ENCODE data around the gene LYL1.

The LYL1 gene

DNA sequence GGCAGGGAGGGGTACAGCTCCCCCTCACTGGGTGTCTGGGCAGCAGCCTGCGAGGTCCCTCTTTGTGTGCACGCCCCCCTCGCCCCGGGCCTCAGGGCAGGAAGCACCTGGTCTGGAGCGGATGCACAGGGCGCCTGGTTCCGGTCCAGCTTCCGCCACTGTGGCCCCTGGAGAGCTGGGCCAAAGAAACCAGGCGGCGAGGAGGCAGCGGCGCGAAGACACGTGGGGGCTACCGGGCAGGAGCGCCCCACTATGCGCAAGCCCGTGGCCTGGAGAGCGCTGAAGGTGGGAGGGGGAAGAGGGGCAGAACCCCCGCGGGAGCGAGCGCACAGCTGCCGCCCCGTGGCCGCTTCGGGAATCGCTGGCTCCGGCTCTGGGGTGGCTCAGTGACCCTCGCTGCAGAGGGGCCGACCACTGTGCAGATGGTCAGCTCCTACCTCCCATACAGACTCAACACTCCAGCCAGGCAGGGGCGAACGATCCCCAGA lies 1.7 kb upstream of the LYL1 start:
- peak; percentile 89 for DNase-seq

DNA sequence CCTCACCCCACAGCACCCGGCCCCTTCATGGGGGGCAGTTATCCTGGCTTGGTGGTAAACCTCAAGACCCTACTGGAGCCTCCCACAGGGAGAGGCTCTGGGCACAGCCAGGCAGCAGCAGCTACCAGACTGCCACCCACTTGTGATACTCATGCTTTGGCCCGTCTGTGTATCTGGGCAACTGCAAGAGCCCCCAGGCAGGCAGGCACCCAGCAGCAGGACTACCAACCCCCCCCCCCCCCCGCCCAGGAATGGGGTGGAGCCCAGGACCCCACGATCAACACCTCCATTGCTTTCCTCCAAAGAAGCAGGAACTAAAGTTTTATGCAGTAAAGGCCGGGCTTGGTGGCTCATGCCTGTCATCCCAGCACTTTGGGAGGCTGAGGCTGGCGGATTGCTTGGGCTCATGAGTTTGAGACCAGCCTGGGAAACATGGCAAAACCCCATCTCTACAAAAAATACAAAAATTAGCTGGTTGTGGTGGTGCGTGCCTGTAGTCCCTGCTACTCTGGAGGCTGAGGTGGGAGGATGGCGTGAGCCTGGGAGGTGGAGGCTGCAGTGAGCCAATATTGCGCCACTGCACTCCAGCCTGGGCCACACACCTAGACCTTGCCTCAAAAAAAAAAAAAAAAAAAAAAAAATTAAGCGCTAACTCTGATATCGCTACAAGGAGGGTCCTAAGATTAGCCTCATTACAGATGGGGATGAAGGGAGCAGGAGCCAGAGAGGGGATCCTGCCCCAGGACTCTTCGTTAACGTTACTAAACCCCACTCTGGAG lies 1.1 kb upstream of the LYL1 start:
- no peak for DNase-seq

DNA sequence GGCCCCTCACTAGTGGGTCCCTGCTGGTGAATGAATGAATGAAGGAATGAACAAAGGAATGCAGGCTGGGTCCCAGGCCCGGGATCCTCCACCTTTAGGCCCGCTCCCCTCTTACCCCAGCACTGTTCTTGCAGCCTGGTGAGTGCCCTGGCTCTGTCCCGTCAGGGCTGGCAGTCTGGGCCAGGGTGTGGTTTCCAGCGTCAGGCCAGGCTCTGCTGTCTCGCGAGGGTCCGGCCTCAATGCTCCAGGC lies 317 bp downstream of the LYL1 start:
- no peak for DNase-seq

DNA sequence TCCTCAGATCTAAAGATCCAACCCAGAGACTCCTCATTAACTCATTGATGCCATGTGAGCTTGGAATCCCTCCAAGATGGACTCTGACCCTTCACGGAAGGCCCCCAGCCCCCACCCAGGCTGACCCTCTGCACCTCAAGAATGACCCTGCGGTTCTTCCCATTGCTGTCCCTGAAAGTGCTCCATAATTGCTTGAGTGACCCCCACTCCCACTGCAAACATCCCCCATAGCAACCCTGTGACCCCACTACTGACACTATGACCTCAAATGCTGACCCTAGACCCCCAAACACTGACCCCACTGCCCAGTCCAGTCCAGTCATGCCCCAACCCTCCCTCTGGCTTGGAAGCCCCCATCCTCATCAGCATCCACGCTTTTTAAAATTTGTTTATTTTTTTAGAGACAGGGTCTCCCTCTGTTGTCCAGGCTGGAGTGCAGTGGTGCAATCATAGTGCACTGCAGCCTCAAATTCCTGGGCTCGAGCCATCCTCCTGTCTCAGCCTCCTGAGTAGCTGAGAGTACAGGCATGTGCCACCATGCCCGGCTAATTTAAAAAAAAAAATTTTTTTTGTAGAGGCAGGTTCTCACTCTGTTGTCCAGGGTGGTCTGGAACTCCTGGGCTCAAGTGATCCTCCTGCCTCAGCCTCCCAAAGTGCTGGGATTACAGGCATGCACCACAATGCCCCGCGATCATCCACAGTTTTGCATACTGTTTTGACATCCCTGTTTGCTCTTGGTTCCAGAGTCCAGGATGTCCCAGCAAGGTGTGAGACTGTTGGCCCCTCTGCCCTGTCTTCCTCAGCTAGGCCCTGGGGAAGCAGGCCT lies 855 bp downstream of the LYL1 start:
- DNase-seq, result no peak

DNA sequence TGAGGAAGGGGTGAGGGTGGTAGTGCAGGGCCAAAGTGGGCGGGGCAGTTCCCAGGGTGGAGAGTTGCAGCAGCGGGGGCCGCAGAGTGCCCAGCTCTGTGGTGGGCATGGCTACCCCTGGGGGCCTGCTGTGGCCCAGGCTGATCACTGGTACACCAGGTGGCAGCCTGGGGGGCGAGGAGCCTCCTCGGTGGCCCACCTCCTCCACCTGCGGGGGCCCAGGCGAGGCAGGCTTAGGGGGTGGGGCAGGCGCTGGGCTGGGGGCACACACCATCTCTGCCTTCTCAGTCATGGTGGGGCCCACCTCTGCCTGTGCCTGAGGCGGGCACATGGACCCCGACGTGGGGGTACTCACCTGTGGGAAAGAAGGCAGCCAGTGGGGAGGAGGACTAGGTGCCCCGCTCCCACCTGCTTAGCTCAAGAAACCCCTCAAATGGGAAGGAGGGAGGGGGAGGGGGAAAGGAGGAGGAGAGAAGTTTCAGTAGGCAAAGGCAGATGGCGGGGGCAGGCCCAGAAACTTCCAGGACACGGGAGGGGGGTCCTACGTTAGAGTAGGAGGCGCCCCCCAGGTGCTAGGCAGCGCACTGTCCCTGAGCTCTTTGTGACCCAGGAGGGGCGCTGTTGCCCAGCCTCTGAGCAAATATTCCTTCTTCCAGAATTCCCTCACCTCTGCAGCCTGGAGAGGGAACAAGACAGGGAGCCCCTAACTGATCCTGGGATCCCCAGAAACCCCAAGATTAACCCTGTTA lies 1.6 kb downstream of the LYL1 start:
- DNase-seq, result no peak

DNA sequence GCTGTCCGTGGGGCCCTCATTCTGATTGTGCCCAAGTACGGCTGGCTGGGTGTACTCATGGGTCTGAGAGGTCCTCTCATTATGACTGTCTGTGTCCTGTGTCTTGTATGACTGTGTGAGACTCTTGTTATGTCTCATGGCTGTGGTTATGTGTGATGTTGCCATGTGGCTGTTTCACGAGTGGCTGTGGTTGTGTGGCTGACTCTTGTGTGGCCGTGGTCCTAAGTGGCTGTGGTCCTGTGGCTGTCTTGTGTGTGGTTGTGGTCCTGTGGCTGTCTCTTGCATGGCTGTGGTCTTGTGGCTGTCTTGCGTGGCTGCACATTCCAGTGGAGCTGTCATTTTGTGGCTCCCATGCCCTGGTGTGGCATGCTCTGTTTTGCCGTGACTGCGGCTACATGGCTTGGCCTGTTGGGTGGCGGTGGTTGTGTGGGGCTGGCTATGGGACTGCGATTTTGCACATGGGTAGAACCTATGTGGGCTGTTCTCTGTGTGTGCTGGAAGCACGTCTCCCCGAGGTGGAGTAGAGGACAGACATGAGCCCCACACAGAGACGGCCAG lies 2.5 kb downstream of the LYL1 start:
- peak; percentile 86 for DNase-seq

DNA sequence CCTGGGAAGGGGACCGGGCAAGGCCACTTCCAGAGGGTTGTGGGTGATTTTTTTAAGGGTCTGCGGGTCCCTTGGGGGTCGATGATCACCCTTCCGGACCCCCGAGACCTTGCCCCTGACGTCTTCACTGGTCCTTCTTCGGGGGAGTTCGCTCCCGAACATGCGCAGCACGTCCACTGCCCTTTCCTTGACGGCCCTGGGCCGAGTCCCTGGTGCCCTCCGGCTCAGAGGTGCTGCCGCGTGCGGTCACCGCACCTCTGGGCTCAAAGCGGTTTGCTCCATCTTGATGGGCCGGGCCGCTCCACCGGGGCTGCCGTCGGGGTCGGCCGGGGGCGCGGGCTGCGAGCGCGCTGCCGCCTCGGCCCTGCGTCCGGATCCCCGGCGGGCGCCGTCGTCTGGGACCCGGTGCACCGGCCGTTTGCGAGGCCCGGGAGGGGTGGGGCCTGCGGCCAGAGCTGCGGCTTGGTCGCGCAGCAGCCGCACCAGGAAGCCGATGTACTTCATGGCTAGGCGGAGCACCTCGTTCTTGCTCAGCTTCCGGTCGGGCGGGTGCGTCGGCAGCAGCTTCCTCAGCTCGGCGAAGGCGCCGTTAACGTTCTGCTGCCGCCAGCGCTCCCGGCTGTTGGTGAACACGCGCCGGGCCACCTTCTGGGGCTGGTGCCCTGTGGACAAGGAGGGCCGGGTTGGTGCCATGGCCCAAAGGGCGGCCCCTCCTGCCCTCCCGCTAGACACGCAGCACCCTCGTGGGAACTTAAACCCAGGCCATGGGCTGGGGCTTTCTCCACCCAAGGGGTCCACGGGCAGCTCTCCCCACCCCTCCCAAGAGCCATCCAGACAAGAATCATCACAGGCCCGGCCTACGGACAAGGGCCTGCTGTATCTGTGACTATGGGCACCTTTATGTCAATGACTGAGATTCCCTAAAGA lies 3.3 kb downstream of the LYL1 start:
- DNase-seq, result peak; percentile 93

DNA sequence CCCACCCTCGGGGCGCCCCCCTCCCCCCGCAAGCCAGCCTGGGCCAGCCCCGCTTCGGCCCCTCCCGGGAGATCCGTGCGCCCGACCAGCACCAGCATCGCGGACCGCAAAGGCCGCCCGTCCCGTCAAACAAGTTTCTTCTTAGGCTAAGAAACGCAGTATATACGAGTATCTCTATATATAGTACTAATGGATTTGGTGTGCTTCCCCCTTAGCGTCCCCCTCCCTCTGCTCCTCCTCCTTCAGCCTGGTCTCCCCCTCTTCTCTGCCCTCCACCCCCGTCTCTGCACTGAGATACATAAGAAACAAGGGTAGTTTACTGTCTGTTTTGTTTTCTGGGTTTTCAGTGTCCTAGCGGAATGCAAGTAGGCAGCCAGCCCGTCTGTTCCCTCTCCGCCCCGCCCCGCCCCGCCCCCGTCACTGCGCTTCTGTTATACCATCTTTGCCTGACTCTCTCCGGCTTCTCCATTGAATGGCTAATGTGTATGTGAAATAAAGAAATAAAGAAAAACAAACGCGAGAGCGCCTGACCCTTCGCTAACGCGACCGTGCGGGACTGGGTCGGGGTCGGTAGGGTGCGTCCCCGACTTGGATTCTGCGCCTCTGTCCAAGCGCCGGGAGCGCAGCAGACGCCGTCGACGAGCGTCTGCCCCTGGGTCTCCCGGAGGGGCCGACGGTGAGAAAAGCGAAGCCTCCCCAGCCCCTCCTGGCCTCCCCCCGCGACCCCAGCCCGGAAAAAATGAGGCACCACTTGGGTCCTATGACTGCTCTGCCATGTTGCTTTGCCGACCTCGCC lies 4.2 kb downstream of the LYL1 start:
- peak; percentile 68 for DNase-seq

DNA sequence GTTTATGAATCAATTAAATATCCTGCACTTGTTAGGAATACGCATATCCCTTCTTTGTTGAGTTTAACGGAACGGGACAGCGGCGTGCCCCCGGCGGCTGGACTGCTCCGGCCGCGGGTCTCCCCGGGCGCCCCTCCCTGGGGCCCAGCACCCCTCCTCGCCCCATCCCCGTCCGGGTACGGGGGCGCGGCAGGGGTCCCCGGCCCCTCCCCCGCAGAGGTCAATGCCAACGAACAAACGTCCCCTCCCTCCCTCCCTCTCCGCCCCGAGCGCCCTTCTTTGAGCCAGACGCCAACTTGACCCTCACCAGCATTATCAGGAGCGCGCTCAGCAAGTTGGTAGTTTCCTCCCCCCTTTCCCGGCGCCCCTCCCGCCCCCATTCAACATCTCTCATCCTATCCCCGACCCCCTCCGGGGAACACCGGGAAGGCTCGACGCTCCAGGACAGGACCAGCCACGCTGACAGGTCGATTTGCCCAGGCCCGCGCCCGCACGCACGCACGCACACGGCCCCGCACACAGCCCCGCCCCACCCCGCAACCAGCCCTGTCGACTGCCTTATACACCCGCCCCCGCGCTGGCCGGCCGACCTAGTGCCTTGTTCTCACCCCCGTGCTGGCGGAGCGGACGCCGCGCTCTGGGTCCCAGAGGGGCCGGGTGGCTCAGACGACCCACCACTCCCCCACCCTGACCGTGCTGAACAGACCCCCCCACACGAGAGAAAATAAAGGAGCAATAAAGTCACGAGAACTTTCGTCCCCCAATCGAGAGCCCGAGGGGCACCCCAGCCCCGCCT lies 5.0 kb downstream of the LYL1 start:
- peak; percentile 71 for DNase-seq

DNA sequence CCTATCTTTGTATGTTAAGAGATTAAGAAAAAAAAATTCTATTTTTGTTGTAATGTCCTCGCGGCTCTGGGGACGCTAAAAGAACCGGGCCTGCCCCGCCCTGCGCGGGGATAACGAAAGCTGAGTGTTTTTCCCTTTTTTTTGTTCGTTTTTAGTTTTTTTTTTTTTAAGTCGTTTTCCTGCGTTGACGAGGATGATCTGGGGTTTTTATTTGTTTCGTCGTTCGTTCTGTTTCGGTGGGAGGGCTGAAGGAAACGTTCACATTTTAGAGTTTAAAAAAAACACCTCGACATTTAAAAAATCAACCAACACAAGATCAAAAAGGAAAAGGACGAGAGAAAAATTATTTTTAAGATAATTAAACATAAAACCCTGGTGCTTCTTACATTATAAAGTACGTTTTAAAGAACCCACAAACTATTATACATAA lies 5.6 kb downstream of the LYL1 start:
- DNase-seq, result no peak

DNA sequence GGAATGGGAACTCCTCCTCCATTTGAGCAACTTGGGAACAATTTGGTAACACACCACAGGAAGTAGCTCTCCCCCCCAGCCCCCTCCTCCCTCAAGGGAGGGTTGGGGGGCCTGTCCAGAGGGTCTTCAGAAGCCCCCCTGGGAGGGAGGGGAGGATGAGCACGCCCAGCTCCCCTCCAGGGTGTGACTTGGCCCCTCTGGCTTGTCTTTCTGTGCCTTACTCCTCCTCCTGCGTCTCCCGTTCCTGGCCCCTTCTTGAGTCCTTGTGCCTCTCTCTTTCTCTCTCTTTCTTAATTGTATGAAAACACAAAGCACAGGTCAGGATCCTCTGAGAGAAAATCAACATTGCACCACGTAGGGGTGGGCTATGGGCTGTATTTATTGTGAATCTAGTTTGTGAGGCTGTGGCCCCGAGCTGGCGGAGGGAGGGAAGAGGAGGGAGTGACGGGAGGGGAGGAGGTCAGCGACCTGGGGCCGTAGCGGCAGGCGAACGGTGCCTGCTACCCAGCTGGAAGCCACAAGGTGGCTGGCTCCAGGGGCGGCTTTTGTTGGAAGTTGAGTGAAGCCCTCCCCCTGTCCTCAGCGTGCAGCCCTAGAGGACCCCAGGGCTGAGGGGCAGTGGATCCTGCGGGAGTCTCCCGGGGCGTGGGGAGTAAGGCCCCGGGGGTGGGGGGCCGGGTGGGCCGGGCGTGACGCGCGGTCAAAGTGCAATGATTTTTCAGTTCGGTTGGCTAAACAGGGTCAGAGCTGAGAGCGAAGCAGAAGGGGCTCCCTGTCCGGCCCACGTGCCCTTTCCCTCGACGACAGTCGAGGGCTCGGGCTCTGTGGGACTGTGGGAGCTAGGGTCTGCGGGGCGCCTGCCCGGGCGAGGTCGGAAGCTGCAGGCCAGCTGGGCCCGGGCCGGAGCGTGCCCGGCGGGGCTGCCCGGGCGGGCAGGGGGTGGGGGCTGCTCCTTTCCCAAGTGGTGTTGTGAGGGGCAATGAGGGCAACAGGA lies 6.4 kb downstream of the LYL1 start:
- peak; percentile 68 for DNase-seq

DNA sequence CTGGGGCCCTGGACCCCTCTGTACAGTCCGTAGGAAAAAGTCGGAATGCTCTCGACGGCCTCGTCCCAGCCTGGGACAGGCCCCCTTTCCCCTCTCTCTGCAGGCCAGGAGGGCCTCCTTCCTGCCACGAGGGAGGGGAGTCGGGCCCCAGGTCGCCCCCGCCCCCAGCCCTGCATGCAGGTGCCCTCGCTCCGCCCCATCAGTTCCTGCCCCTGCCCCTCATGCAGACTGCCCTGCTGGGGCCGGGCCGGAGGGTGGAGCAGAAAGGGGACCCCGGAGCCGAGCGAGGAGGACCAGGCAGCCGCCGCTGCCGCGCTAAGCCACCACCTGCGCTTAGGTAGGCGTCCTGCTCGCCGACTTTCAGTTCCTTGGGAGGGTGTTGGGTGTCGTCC lies 7.3 kb downstream of the LYL1 start:
- DNase-seq, result peak; percentile 69

DNA sequence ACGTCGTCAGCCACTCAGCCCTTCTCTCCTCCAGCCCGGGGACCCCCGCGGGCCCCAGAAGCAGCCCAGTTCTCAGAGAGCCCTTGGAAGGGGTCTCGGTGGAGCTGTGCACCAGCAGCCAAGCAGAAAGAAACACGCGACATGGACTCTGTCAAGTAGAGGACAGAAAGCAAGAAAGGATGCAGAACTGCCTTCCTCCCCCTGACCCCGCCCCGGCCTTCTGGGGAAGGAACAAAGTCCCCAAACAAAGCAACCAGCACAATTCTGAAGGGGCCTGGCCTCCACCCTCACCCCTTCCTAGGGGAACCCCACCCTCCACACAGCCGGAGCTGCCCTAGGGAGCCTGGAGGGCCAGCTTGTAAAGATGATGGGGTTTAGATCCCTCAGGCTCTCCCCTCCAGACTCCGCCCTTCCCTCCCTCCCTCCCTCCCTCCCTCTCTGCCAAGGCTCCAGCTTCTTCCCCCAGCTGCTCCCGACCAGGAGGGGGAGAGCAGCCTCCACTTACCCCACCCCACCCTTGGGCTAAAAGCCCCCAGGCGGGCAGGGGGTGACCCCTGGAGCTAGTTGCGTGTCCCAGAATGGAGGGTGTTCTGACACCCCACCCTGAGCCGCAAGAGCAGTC lies 7.8 kb downstream of the LYL1 start:
- peak; percentile 67 for DNase-seq

DNA sequence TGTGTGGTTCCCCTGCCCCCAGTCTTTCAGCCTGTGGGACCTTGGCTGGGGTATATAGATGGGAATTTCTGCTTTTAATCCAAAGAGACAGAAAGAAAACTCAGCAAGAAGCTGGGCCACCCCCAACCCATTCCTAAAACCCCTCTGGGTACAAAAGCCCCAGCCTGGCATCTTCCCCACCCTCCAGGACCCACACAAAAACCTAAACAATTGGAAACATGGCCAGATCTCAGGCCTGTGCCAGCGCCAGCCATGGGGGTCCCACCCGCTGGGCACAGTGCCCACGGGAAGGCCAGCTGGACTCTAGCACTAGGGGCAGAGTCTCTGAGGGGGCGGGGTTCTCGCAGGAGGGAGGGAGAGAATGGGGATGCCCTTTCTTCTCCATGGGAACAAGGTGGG lies 8.6 kb downstream of the LYL1 start:
- no peak for DNase-seq

DNA sequence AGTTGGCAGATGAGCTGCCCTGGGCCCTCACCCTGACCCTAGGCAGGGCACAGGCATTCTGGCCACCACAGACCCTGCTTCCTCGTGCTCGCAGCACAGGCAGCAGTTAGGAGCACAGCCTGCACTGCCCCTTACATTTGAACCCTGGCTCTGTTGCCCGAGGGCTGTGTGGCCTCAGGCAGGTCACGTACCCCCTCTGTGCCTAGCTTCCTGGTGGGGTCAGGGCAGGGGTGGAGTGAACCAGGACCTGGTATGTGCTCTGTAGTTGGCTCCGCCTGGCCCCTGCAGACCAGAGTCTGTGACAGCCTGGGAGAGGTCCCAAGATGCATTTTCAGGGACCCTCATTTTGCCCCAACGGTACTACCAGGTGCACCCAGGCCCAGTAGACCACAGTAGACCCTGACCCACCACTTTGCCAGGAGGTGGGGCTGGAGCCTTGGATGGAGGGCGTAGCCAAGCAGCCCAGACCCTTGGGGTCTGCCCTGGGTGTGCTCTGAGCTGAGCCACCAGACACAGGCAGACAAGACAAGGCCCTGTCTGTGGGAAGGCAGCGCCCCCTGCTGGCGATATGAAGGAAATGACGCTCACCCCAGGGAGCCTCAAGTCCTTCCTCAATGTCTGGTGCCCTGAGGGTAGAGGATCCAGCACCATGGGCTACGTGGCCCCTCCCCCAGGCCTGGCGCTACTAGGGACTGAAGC lies 9.1 kb downstream of the LYL1 start:
- DNase-seq, result peak; percentile 93

DNA sequence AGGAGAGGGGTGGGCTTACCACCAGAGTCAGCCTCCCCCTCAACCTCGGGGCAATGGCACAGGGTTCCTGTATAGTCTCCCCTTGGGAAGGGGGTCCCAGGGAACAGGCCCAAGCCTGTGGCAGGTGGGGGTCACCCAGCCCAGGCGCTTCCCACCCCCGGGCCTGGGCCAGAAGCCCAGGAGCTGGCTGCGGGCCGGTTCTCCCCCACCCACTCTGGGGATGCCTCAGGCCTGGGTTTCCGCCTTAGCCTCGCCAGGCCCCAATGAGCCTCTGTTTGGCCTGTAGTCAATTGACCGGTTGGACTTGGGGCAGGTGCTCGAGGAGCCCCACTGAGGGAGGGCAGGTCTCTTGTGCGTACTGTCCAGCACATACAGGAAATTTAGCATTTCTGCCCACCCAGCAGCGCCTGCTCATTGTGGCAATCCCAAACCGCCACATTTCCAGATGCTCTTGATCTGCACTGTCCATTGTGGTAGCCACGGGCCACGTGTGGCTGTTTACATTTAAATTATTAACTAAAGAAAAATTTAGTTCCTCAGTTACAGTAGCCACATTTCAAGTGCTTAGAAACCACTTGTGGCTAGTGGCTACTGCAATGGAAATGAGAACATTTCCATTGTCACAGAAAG lies 9.9 kb downstream of the LYL1 start:
- no peak for DNase-seq

DNA sequence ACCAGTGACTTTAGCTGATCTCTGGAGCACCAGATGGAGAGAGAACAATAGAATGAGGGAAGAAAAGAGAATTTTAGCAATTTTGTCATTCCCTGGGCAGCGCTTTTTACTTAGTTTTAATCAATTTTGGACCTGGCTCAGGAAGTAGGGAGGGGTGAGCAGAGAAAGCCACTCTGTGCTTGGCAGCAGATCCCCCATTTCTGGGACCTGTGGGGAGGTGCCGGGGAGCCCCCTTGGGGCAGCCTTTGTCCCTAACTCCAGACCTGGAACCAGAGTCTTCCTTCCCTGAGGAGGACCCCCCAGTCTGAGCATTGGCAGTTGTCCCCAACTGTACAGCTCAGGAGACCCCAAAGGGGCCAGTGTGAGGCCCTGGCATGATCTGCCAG lies 10.5 kb downstream of the LYL1 start:
- DNase-seq, result no peak

Data from activated effector memory CD4-positive, alpha-beta T cell treated with anti-CD3 and anti-CD28 coated beads, Interleukin-2, amount 50 U/mL, for 16 hours (primary cell).